CD4-positive, alpha-beta T cell treated with Interleukin-15 for 4 hours (primary cell): ENCODE results near the gene ADH7.
"Not testable (repeated sequence)": the region's sequence is repeated elsewhere in the genome, so short reads cannot be mapped to it uniquely, and the experiment has no call there.

ENCODE experiments used
- DNase-seq: peaks from one replicate; pipeline ENCODE4 v3.0.0-alpha.2; 2020; ENCODE audit warnings: low spot score

Gene ADH7

GRCh38 chr4:99415762-99416161 lies 19.4 kb downstream of the ADH7 start:
- DNase-seq: not testable (repeated sequence)

DNA sequence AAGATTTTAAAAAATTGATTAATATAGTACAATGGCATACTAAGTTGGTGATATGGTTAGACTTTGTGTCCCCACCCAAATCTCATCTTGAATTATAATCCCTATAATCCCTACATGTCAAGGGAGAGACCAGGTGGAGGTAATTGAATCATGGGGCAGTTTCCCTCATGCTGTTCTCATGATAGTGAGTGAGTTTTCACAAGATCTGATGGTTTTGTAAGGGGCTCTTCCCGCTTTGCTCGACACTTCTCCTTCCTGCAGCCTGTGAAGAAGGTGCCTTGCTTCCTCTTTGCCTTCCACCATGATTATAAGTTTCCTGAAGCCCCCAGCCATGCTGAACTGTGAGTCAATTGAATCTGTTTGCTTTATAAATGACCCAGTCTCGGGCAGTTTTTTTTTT lies 20.2 kb downstream of the ADH7 start:
- not testable (repeated sequence) for DNase-seq

DNA sequence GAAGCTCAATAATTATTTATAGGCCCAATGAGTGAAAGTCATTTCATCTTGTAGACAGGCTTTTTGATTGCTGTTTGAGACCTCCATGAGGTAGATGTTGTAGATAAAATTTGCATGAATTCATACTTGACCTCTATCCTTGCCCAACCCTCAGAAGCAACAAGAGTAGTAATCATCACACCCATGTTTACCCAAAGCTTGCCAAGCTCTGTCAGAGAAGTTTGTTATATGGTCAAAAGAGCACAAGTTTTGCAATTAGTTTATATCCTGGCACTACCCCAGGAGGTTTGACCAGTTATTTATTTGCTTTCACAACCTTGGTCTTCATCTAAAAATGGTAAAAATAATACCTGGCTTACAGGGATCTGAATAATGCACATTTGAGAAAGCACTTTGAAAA lies 20.7 kb downstream of the ADH7 start:
- no peak for DNase-seq

GRCh38 chr4:99413140-99413539 lies 22.0 kb downstream of the ADH7 start:
- DNase-seq: no peak

DNA sequence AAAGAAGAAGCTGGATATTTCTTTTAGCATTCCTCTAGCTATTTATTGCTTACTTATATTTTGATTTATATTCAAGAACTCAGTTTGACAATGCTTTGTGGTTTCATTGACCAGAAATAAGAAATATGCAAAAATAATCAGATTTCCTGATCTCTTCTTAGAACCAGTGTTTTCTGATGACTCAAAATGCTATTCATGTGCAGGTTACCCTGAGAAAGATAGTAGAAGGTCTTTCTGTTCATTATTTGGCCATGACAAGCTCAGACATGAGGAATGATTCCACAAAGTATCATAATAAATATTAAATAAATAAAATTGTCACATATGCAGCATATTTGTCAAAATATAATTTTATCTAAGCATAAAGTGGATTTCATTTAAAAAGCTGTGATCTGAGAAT lies 24.1 kb downstream of the ADH7 start:
- no peak for DNase-seq

DNA sequence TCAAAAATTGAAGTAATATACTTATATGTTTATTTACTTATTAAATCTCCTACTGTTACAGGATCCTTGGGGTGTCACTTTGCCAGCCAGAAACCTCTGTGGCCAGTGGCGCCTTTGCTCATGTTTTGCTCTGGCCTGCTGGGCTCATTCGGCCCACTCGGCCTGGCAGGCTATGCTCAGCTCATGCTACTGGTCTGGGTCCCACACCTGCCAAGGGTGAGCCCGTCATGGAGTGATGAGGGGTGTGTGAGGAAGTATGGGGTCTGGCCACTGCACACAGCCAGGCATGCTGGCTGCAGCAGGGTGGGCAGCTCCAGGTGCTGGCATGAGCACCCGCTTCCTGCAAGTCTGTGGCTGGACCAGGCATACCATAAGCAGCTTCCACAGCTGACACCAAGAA lies 25.1 kb downstream of the ADH7 start:
- DNase-seq: no peak

DNA sequence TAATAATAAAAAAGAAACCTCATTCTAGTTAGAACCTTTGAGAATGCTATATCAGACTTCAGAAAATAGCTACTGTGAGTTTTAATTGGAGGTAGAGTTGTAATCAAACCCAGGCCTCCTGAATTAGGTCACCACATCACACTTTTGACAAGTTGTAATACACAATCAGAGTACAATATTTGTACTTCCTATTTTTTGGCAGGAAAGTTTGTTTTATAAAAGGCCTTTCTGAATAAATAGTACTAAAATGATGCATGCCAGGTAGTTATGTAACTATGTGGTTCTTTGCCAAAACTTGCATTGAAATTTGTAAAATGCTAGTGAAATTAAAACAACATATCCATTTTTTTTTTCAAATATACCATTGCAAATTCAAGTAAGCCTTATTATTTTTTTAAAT lies 26.8 kb downstream of the ADH7 start:
- DNase-seq: no peak

DNA sequence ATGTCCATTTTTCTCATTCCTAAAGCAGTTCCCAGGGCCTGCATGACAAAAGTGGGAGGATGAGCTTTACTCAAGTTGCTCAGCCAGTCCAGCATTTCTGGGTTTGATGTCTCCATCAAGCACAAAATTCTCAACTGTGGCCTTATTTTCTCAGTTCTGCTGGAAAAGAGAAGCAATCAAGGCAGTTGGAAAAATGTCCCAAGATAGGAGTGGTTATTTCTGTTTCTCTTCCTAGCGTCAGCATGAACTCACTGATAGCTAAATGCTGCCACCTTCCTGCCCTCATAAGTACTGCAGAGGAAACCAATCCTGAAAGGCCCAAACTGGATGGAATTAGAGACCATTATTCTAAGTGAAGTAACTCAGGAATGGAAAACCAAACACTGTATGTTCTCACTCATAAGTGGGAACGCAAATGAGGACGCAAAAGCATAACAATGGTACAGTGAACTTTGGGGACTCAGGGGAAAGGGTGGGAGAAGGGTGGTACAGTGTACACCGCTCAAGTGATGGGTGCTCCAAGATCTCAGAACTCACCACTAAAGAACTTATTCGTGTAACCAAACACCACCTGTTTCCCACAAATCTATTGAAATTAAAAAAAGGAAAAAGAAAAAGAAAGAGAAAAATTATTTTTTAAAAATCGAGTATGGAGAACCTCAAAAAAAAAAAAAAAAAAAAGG lies 29.6 kb downstream of the ADH7 start:
- peak; percentile 66 for DNase-seq

GRCh38 chr4:99404595-99405287 lies 30.4 kb downstream of the ADH7 start:
- DNase-seq: peak; percentile 2

DNA sequence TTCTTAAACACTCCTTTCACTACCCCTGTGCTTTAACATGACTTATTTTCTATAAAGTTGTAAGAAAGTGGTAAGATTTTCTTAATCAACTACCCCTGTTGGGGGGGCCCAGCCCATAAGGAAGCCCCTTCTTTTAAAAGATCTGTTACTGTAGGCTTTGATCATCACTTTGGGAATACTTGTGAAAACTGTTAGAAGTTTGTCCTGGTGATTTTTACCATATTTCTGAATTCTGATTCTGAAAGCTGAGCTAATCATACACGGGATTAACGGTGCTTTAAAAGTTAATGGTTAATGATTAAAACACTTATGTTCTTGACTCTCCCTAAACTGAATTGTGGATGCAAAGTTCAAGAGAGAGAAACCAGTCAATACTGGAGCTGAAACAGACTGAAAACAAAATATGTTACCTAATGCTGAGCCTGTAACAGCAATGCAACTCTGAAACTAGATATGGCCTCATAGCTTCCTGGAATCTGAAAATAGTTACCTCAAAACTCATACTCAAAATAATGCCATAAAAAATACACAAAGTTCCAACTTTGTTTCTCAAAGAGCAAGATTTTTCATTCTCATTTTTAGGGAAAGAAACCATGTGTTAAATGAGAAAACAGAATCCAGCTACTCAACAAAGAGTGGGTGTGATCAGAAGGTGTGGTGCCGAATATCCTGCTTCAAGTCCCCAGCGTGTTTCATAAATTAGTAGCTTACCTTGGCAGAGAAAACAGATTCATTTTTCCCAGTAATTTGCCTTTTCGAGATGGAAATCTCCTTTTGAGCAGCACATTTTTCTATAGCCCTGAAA lies 31.6 kb downstream of the ADH7 start:
- DNase-seq: no peak

DNA sequence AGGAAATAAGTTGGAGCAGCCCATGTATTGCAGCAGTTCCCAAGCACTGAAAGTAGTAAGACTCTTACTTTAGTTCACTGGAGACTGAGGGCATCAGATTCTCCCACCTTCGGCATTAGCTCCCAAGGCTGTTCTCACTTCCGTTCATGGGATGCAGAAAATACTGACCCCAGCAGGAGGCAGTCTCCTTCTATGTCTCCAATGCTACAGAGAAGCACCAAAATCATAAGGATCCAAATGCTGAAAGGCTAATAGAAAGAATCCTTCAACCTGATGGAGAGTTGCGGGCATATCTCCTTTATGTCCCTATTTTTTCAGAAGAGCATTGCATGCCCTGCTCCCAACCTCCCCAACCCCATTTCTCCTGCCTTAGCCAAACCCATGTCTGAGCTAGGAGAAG lies 32.4 kb downstream of the ADH7 start:
- DNase-seq: no peak

GRCh38 chr4:99400831-99401230 lies 34.3 kb downstream of the ADH7 start:
- DNase-seq: no peak

- no peak for DNase-seq
These were observed 36.1 kb downstream of the ADH7 start for GRCh38 chr4:99399017-99399416.

- no peak for DNase-seq
These were observed 39.4 kb downstream of the ADH7 start for GRCh38 chr4:99395595-99396364.

DNA sequence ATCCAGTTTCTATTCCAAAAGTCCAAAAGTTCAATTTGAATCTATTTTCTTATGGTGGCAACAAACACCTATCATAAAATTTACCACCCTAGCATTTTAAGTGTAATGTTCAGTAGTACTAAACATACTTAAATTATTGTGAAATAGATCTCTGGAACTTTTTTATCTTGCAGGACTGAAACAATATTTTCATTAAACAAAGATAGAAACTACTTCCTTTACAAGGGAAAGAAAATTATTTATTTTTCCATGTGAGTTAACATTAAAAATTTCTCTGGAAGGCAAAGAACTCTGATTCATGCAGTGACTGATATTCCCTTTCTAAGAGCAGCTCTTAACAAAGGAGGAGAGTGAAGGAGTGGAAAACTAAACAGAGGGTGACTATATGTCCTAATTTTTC lies 40.2 kb downstream of the ADH7 start:
- no peak for DNase-seq

- no peak for DNase-seq
These were observed 45.1 kb downstream of the ADH7 start for GRCh38 chr4:99390055-99390454.

- no peak for DNase-seq
These were observed 45.5 kb downstream of the ADH7 start for GRCh38 chr4:99389606-99390005.

- DNase-seq: no peak
These were observed 51.2 kb downstream of the ADH7 start for GRCh38 chr4:99383833-99384392.

GRCh38 chr4:99383399-99383798 lies 51.7 kb downstream of the ADH7 start:
- no peak for DNase-seq

- no peak for DNase-seq
These were observed 52.3 kb downstream of the ADH7 start for GRCh38 chr4:99382745-99383360.

- no peak for DNase-seq
These were observed 53.5 kb downstream of the ADH7 start for GRCh38 chr4:99381588-99382175.
